ENCODE measurements around the gene SMAD3. TPM values are rescaled to one million over a fixed set of nuclear protein-coding genes. Genes with fewer than 3 reads are reported as not detected.

SMAD3 gene
- total and polyA plus RNA-seq, 2 of the 8 experiments (the other 6 are each of a cell fraction or from before 2014, with no cell fraction given): 10.1 to 12.4 TPM

DNA sequence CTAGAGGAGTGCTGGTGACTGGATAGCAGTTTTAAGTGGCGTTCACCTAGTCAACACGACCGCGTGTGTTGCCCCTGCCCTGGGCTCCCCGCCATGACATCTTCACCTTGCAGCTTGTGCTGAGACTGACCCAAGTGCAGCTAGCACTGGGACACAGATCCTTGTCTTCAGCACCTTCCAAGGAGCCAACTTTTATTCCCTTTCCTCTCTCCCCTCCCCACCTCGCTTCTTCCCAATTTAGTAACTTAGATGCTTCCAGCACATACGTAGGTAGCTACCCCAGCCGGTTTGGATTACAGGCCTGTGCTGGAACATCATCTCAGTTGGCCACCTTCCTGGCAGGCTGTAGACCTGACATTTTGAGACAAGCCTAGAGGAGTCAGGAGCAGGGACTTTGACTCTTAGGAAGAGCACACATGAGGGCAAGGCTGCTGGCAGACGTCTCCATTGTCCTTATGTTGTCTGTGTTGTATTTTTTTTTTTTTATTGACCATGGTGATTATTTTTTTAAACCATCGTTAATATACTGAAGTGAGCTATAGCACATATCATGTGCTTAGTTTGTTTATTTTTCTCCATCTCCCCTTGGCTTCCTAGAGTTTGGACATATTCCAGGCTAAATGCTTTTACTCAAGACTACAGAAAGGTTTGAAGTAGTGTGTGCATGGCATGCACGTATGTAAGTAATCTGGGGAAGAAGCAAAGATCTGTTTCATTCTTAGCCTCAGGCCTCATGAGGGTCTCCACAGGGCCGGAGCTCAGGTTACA is 128.0 kb downstream of the SMAD3 start:
- H3K9me3 ChIP-seq (ENCODE audit: insufficient read depth in 2 of 2, low read depth in 1 of 2, low read length in 1 of 2): no peaks in the 10 kb centered on the region
- ChIA-PET POLR2A (ENCODE audit: partially characterized antibody) (interaction anchor here (0.7 to 1.2 kb wide), 3 partner anchors 9 to 19 kb away, joined by 3 read pairs; no protein-coding TSS in a partner anchor), CTCF (ENCODE audit: partially characterized antibody) (interaction anchor here (0.6 to 1.8 kb wide), 3 partner anchors 10 to 220 kb away, joined by 3 to 5 read pairs (median 4); no protein-coding TSS in a partner anchor)
- H3K18ac ChIP-seq (ENCODE audit: extremely low read depth, low read length): no peak overlapping the region
- no peak overlapping the region for H2BK5ac ChIP-seq (ENCODE audit: low read depth, low read length)
- 93% methylated on average over 11 of the region's 12 CpGs; no CpG with 5 or more reads in 1 of the 2 experiments for WGBS, 2 experiments (ENCODE audit: extremely low coverage in 1 of 2, insufficient coverage in 1 of 2, insufficient read length in 1 of 2, insufficient replicate concordance in 2 of 2, low coverage in 1 of 2, low lambda C conversion rate in 2 of 2, missing lambda C conversion rate in 1 of 2)
- H3K27ac ChIP-seq (ENCODE audit: low read depth, low read length): no peak overlapping the region; the same call in 1 of the 2 replicates
- no peak overlapping the region for H3K23ac ChIP-seq (ENCODE audit: insufficient read length)
- no peak overlapping the region for H4K91ac ChIP-seq (replicated peaks; ENCODE audit: insufficient read length, low read length)
- H3K14ac ChIP-seq (ENCODE audit: insufficient read length): no peak overlapping the region
- H3K4me3 ChIP-seq (ENCODE audit: extremely low read depth in 1 of 4, insufficient read depth in 2 of 4, low read depth in 3 of 4, low read length in 4 of 4): no peak overlapping the region
- H2BK15ac ChIP-seq (ENCODE audit: low read length): no peak overlapping the region
- H4K20me1 ChIP-seq (replicated peaks in 1 of 2; ENCODE audit: control insufficient read depth in 1 of 2, insufficient read depth in 2 of 2, low read length in 2 of 2): peaks cover 0 to 3% of the 10 kb centered on the region in 2 experiments
- DNase-seq (ENCODE audit: low read depth in 1 of 2, low spot score in 2 of 2): peak in 1 of 2 experiments; percentile 28
- no peak overlapping the region for H2AK5ac ChIP-seq (ENCODE audit: low read depth, low read length)
- H3K23me2 ChIP-seq (ENCODE audit: low read depth, low read length): no peaks in the 10 kb centered on the region
- H3K4me2 ChIP-seq (ENCODE audit: insufficient read depth in 1 of 2, low read depth in 2 of 2, low read length in 2 of 2): no peak overlapping the region
- no peak overlapping the region for H4K8ac ChIP-seq (ENCODE audit: extremely low read depth, insufficient read depth, low read length)
- no peaks in the 10 kb centered on the region for H3K4me1 ChIP-seq (replicated peaks in 1 of 4; ENCODE audit: control insufficient read depth in 3 of 4, insufficient read depth in 4 of 4, low read length in 3 of 4)
- H3K4ac ChIP-seq (replicated peaks; ENCODE audit: insufficient read length, low read depth, low read length): no peak overlapping the region
- no peak overlapping the region for H2BK12ac ChIP-seq (ENCODE audit: low read depth, low read length)
- H2AFZ ChIP-seq (ENCODE audit: low read length): no peak overlapping the region
- H3K79me2 ChIP-seq (ENCODE audit: control insufficient read depth in 1 of 2, insufficient read depth in 2 of 2, low read length in 2 of 2): no peaks in the 10 kb centered on the region
- H2BK20ac ChIP-seq (ENCODE audit: low read length): no peak overlapping the region
- no peaks in the 10 kb centered on the region for H3K27me3 ChIP-seq (replicated peaks in 1 of 4; ENCODE audit: control insufficient read depth in 3 of 4, extremely low read depth in 1 of 4, insufficient read depth in 3 of 4, low read length in 3 of 4)
- no peak overlapping the region for H3K56ac ChIP-seq (replicated peaks; ENCODE audit: insufficient read length, low read depth, low read length)
- H2BK120ac ChIP-seq (replicated peaks; ENCODE audit: low read depth, low read length): no peak overlapping the region
- no peak overlapping the region for H4K5ac ChIP-seq (ENCODE audit: insufficient read length, low read depth, low read length)
- H3K9ac ChIP-seq (replicated peaks in 1 of 4; ENCODE audit: extremely low read depth in 1 of 4, low read depth in 3 of 4, low read length in 3 of 4): no peak overlapping the region
- no peak for FAIRE-seq
- peaks cover 0 to 20% (median 0%) of the 10 kb centered on the region in 4 experiments; a peak in 3 of 8 replicates for H3K36me3 ChIP-seq (ENCODE audit: control insufficient read depth in 2 of 4, insufficient read depth in 4 of 4, low read length in 3 of 4)
- H3K79me1 ChIP-seq (ENCODE audit: low read depth, low read length): peaks cover under 1% of the 10 kb centered on the region
- no peak for TF ChIP-seq HDAC6 (IDR thresholded peaks at IDR 0.05; ENCODE audit: low read depth, low read length)
- no peak for TF ChIP-seq TCF12 (IDR thresholded peaks at IDR 0.05; ENCODE audit: low read depth, low read length)
- TF ChIP-seq SRF (IDR thresholded peaks at IDR 0.05; ENCODE audit: low read depth, low read length): no peak
- TF ChIP-seq, protein P1, sequence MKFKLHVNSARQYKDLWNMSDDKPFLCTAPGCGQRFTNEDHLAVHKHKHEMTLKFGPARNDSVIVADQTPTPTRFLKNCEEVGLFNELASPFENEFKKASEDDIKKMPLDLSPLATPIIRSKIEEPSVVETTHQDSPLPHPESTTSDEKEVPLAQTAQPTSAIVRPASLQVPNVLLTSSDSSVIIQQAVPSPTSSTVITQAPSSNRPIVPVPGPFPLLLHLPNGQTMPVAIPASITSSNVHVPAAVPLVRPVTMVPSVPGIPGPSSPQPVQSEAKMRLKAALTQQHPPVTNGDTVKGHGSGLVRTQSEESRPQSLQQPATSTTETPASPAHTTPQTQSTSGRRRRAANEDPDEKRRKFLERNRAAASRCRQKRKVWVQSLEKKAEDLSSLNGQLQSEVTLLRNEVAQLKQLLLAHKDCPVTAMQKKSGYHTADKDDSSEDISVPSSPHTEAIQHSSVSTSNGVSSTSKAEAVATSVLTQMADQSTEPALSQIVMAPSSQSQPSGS (IDR thresholded peaks at IDR 0.05; ENCODE audit: low read length): no peak
- no peak for TF ChIP-seq SIN3A (conservative IDR thresholded peaks at IDR 0.05 in 1 of 2, IDR thresholded peaks at IDR 0.05 in 1 of 2; ENCODE audit: low read depth in 1 of 2, low read length in 2 of 2)
- TF ChIP-seq GABPA (IDR thresholded peaks at IDR 0.05; ENCODE audit: borderline replicate concordance, insufficient read depth, low read length): no peak
- no peak for TF ChIP-seq KDM1A (IDR thresholded peaks at IDR 0.05; ENCODE audit: borderline replicate concordance, low read length)
- TF ChIP-seq RNF2 (IDR thresholded peaks at IDR 0.05; ENCODE audit: borderline replicate concordance, low read depth, low read length, missing control alignments, poor library complexity, severe bottlenecking): no peak
- no peak for TF ChIP-seq GTF2F1 (IDR thresholded peaks at IDR 0.05; ENCODE audit: borderline replicate concordance, low read depth, low read length)
- no peak for TF ChIP-seq CBX5 (IDR thresholded peaks at IDR 0.05; ENCODE audit: low read depth, low read length)

Measured in H1 (cell line).